Muscle layer of colon (tissue), 2 donors: ENCODE results near the gene LDHA.

Experiments
- H3K27ac ChIP-seq: one replicate; pipeline ENCODE4 v1.7.0; 2013; ENCODE audit warnings: low read depth, mild to moderate bottlenecking, low read length, moderate library complexity
- H3K27me3 ChIP-seq, 2 donors: one replicate each; pipeline ENCODE4 v1.7.0; 2013; ENCODE audit warnings: low read length in 2 of 2, mild to moderate bottlenecking in 2 of 2; ENCODE audit not compliant: insufficient read depth in 2 of 2, control insufficient read depth in 1 of 2
- H3K36me3 ChIP-seq: one replicate; pipeline ENCODE4 v1.7.0; 2013; ENCODE audit warnings: mild to moderate bottlenecking, low read length; ENCODE audit not compliant: insufficient read depth
- H3K4me1 ChIP-seq: one replicate; pipeline ENCODE4 v1.7.0; 2013; ENCODE audit warnings: mild to moderate bottlenecking, low read length; ENCODE audit not compliant: insufficient read depth
- H3K4me3 ChIP-seq, 2 donors: one replicate each; pipeline ENCODE4 v1.7.0; 2013; ENCODE audit warnings: low read length in 2 of 2, low read depth in 1 of 2, mild to moderate bottlenecking in 1 of 2, moderate library complexity in 1 of 2
- H3K9ac ChIP-seq: one replicate; pipeline ENCODE4 v1.7.0; 2013; ENCODE audit warnings: low read length
- H3K9me3 ChIP-seq: one replicate; pipeline ENCODE4 v1.7.0; 2013; ENCODE audit warnings: mild to moderate bottlenecking, low read length
- donor health status: abdominal sarcoma.
- donor health status: Adenocarcinoma of cecum.

Gene LDHA

GRCh38 chr11:18394275-18394927 lies at the start of gene LDHA:
LDHA (plus strand) TSS chr11:18394563; CDS start chr11:18396843, 2,280 bp downstream.
- peak within 1 kb of the TSS; percentile 98 for H3K27ac ChIP-seq
- no peaks in the 10 kb centered on the region for H3K27me3 ChIP-seq
- H3K9ac ChIP-seq, result peak within 1 kb of the TSS; percentile 93
- H3K4me3 ChIP-seq, result peak within 1 kb of the TSS; percentile 78 to 82
- H3K9me3 ChIP-seq, result no peaks in the 10 kb centered on the region
- H3K4me1 ChIP-seq, result peaks cover 12% of the 10 kb centered on the region
- peaks cover 25% of the 10 kb centered on the region for H3K36me3 ChIP-seq

- no peaks in the 10 kb centered on the region for H3K4me1 ChIP-seq
- no peak overlapping the region for H3K4me3 ChIP-seq
- no peaks in the 10 kb centered on the region for H3K27me3 ChIP-seq
- H3K36me3 ChIP-seq, result peaks cover 33% of the 10 kb centered on the region
- no peaks in the 10 kb centered on the region for H3K9me3 ChIP-seq
- no peak overlapping the region for H3K9ac ChIP-seq
- no peak overlapping the region for H3K27ac ChIP-seq
Observed at GRCh38 chr11:18347471-18348125, 46.8 kb upstream of the LDHA start.

GRCh38 chr11:18352581-18352980 lies 41.8 kb upstream of the LDHA start:
- no peaks in the 10 kb centered on the region for H3K4me1 ChIP-seq
- no peak overlapping the region for H3K27ac ChIP-seq
- no peak overlapping the region for H3K9ac ChIP-seq
- no peaks in the 10 kb centered on the region for H3K27me3 ChIP-seq
- no peaks in the 10 kb centered on the region for H3K9me3 ChIP-seq
- no peak overlapping the region for H3K4me3 ChIP-seq
- peaks cover 29% of the 10 kb centered on the region for H3K36me3 ChIP-seq

- H3K36me3 ChIP-seq, result peaks cover 48% of the 10 kb centered on the region
Observed at GRCh38 chr11:18358646-18359045, 35.7 kb upstream of the LDHA start.

GRCh38 chr11:18361154-18361553 lies 33.2 kb upstream of the LDHA start:
- Histone ChIP-seq H3K27me3 (no peaks in the 10 kb centered on the region), H3K9me3 (no peaks in the 10 kb centered on the region), H3K4me1 (no peaks in the 10 kb centered on the region), H3K36me3 (peaks cover 66% of the 10 kb centered on the region), H3K4me3 (no peak overlapping the region), H3K9ac (no peak overlapping the region), H3K27ac (no peak overlapping the region)

More at GRCh38 chr11:18358646-18359045, 35.7 kb upstream of the LDHA start:
- Histone ChIP-seq H3K9ac (no peak overlapping the region), H3K27ac (no peak overlapping the region), H3K27me3 (no peaks in the 10 kb centered on the region), H3K4me1 (no peaks in the 10 kb centered on the region), H3K4me3 (no peak overlapping the region), H3K9me3 (no peaks in the 10 kb centered on the region)

GRCh38 chr11:18364495-18365073 lies 29.8 kb upstream of the LDHA start:
- Histone ChIP-seq H3K9ac (no peak overlapping the region), H3K4me1 (no peaks in the 10 kb centered on the region), H3K36me3 (peaks cover 44% of the 10 kb centered on the region), H3K27ac (no peak overlapping the region), H3K9me3 (no peaks in the 10 kb centered on the region), H3K4me3 (no peak overlapping the region), H3K27me3 (no peaks in the 10 kb centered on the region)

GRCh38 chr11:18365741-18366140 lies 28.6 kb upstream of the LDHA start:
- Histone ChIP-seq H3K9me3 (no peaks in the 10 kb centered on the region), H3K36me3 (peaks cover 43% of the 10 kb centered on the region), H3K27me3 (no peaks in the 10 kb centered on the region), H3K4me1 (no peaks in the 10 kb centered on the region), H3K27ac (no peak overlapping the region), H3K9ac (no peak overlapping the region), H3K4me3 (no peak overlapping the region)

- H3K27ac ChIP-seq, result no peak overlapping the region
- H3K36me3 ChIP-seq, result peaks cover 39% of the 10 kb centered on the region
- no peaks in the 10 kb centered on the region for H3K9me3 ChIP-seq
- no peaks in the 10 kb centered on the region for H3K27me3 ChIP-seq
- H3K4me3 ChIP-seq, result no peak overlapping the region
- H3K9ac ChIP-seq, result no peak overlapping the region
- H3K4me1 ChIP-seq, result no peaks in the 10 kb centered on the region
Observed at GRCh38 chr11:18366286-18366685, 28.1 kb upstream of the LDHA start.

GRCh38 chr11:18367431-18367830 lies 26.9 kb upstream of the LDHA start:
- no peaks in the 10 kb centered on the region for H3K27me3 ChIP-seq
- H3K27ac ChIP-seq, result no peak overlapping the region
- no peaks in the 10 kb centered on the region for H3K4me1 ChIP-seq
- peaks cover 29% of the 10 kb centered on the region for H3K36me3 ChIP-seq
- no peak overlapping the region for H3K4me3 ChIP-seq
- H3K9me3 ChIP-seq, result no peaks in the 10 kb centered on the region
- H3K9ac ChIP-seq, result no peak overlapping the region

- H3K27ac ChIP-seq, result no peak overlapping the region
- H3K9ac ChIP-seq, result no peak overlapping the region
- H3K9me3 ChIP-seq, result no peaks in the 10 kb centered on the region
- no peak overlapping the region for H3K4me3 ChIP-seq
- no peaks in the 10 kb centered on the region for H3K27me3 ChIP-seq
- peaks cover 27% of the 10 kb centered on the region for H3K36me3 ChIP-seq
- no peaks in the 10 kb centered on the region for H3K4me1 ChIP-seq
Observed at GRCh38 chr11:18368221-18368620, 26.1 kb upstream of the LDHA start.

- H3K9me3 ChIP-seq, result no peaks in the 10 kb centered on the region
- peaks cover 19% of the 10 kb centered on the region for H3K36me3 ChIP-seq
- H3K27me3 ChIP-seq, result no peaks in the 10 kb centered on the region
- H3K9ac ChIP-seq, result no peak overlapping the region
- H3K4me1 ChIP-seq, result no peaks in the 10 kb centered on the region
- H3K27ac ChIP-seq, result no peak overlapping the region
- H3K4me3 ChIP-seq, result no peak overlapping the region
Observed at GRCh38 chr11:18369398-18369797, 25.0 kb upstream of the LDHA start.
